Esophagus muscularis mucosa (tissue), 4 donors: ENCODE data around the gene ATRNL1. TPM values are rescaled to one million over a fixed set of nuclear protein-coding genes. Genes with fewer than 3 reads are reported as not detected.

Experiments
- DNase-seq: peaks from one replicate; pipeline ENCODE4 v3.0.0-alpha.2; 2017; ENCODE audit errors: extremely low spot score
- H3K27ac ChIP-seq, 4 donors: fragments of 200-600 bp; sonication (generic); replicated peaks in 1 of 4; 1 replicate in 3 of 4; 2 replicates in 1 of 4; pipeline ENCODE4 v1.5.1; 2016 to 2019; ENCODE audit warnings: mild to moderate bottlenecking in 1 of 4
- H3K27me3 ChIP-seq, 4 donors: fragments of 200-600 bp; sonication (generic); one replicate each; pipeline versions ENCODE4 v1.5.1 to v1.6.0; 2016 to 2019
- H3K36me3 ChIP-seq, 4 donors: fragments of 200-600 bp; sonication (generic); one replicate each; pipeline ENCODE4 v1.5.1; 2016 to 2019
- H3K4me1 ChIP-seq, 4 donors: fragments of 200-600 bp; sonication (generic); one replicate each; pipeline ENCODE4 v1.5.1; 2016 to 2019
- H3K4me3 ChIP-seq, 4 donors: fragments of 200-600 bp; sonication (generic); 1 replicate in 2 of 4; 2 replicates in 2 of 4; pipeline ENCODE4 v1.5.1; 2016 to 2019; ENCODE audit warnings: mild to moderate bottlenecking in 4 of 4, moderate library complexity in 1 of 4
- H3K9me3 ChIP-seq, 4 donors: fragments of 200-600 bp; sonication (generic); 1 replicate in 3 of 4; 2 replicates in 1 of 4; pipeline ENCODE4 v1.5.1; 2016 to 2019
- CTCF ChIP-seq, 3 experiments: fragments of 200-600 bp in 2 of 3; fragments of 450-650 bp in 1 of 3; sonication (generic) in 2 of 3; IDR thresholded peaks; one replicate each; pipeline ENCODE4 v1.5.1; 2017 to 2019; ENCODE audit warnings: antibody characterized with exemption in 3 of 3, mild to moderate bottlenecking in 2 of 3, moderate library complexity in 1 of 3
- EP300 ChIP-seq: sonication (generic); formaldehyde crosslinking; IDR thresholded peaks from one replicate; pipeline ENCODE4 v1.6.1; 2017; ENCODE audit warnings: antibody characterized with exemption
- POLR2A ChIP-seq: fragments of 450-650 bp; IDR thresholded peaks from one replicate; pipeline ENCODE4 v1.6.1; 2017; ENCODE audit warnings: antibody characterized with exemption, moderate library complexity, mild to moderate bottlenecking, low read depth
- POLR2AphosphoS5 ChIP-seq, 2 donors: sonication (generic); formaldehyde crosslinking; IDR thresholded peaks; one replicate each; pipeline ENCODE4 v1.6.1; 2017; ENCODE audit warnings: antibody characterized with exemption in 2 of 2
- WGBS: methylation state at CpG from one replicate; pipeline ENCODE4 v1.1.5; 2018; 5-methylcytosine and 5-hydroxymethylcytosine counted together
- intact Hi-C: fragments of 100-400 bp; cut with DNase I; formaldehyde crosslinking; loops from one replicate; pipeline ENCODE4 v1.15.1; 2023
- total RNA-seq, 4 donors: library from RNA; depleted of rRNA; stranded (reverse); fragments of >200 nt; gene quantifications; one replicate each; pipeline versions ENCODE4 v1.1.0 to v1.2.1, GENCODE V29; 2016

Gene ATRNL1
- total RNA-seq, 4 donors from 2014 or later = 5.0 to 18.0 (median 11.3) TPM

- WGBS = 79% methylated on average over 3 of the region's 4 CpGs
Measured at GRCh38 chr10:115696747-115697146, 603.6 kb downstream of the ATRNL1 start.

GRCh38 chr10:115706026-115706425 lies 612.9 kb downstream of the ATRNL1 start:
- intact Hi-C loops = loop anchor here (5.0 kb wide), 1 partner anchor 681 kb away; no protein-coding TSS in a partner anchor
- H3K9me3 ChIP-seq = no peaks in the 10 kb centered on the region

More at GRCh38 chr10:115696747-115697146, 603.6 kb downstream of the ATRNL1 start:
- TF ChIP-seq EP300 (no peak), POLR2AphosphoS5 (IDR thresholded peaks at IDR 0.05) (no peak), POLR2A (no peak), CTCF (IDR thresholded peaks at IDR 0.05) (no peak)
- intact Hi-C loops = no loop called here
- Histone ChIP-seq H3K4me3 (no peak overlapping the region), H3K27me3 (no peaks in the 10 kb centered on the region), H3K27ac (no peak overlapping the region), H3K9me3 (no peaks in the 10 kb centered on the region), H3K36me3 (no peaks in the 10 kb centered on the region), H3K4me1 (no peaks in the 10 kb centered on the region)
- DNase-seq = no peak

GRCh38 chr10:115706488-115707076 lies 613.4 kb downstream of the ATRNL1 start:
- no peaks in the 10 kb centered on the region for H3K27me3 ChIP-seq
- no peaks in the 10 kb centered on the region for H3K36me3 ChIP-seq
- intact Hi-C loops = loop anchor here (5.0 kb wide), 1 partner anchor 681 kb away; no protein-coding TSS in a partner anchor
- no peaks in the 10 kb centered on the region for H3K9me3 ChIP-seq
- WGBS = 63% methylated on average over 2 of the region's 2 CpGs
- no peak for DNase-seq
- H3K27ac ChIP-seq = no peak overlapping the region
- H3K4me3 ChIP-seq = no peak overlapping the region
- no peaks in the 10 kb centered on the region for H3K4me1 ChIP-seq
- peak in 2 of 3 experiments; percentile 41 to 44 for TF ChIP-seq CTCF (IDR thresholded peaks at IDR 0.05)
- TF ChIP-seq POLR2A = no peak

More at GRCh38 chr10:115706026-115706425, 612.9 kb downstream of the ATRNL1 start:
- H3K4me1 ChIP-seq = no peaks in the 10 kb centered on the region
- H3K27me3 ChIP-seq = no peaks in the 10 kb centered on the region
- H3K36me3 ChIP-seq = no peaks in the 10 kb centered on the region
- no peak for TF ChIP-seq POLR2AphosphoS5 (IDR thresholded peaks at IDR 0.05)
- no peak for TF ChIP-seq EP300
- TF ChIP-seq CTCF (IDR thresholded peaks at IDR 0.05) = no peak
- no peak for TF ChIP-seq POLR2A
- H3K27ac ChIP-seq = no peak overlapping the region
- DNase-seq = no peak
- no peak overlapping the region for H3K4me3 ChIP-seq

- 100% methylated on average over 1 of the region's 1 CpG for WGBS
Measured at GRCh38 chr10:115710136-115710535, 617.0 kb downstream of the ATRNL1 start.

More at GRCh38 chr10:115710136-115710535, 617.0 kb downstream of the ATRNL1 start:
- H3K9me3 ChIP-seq = no peaks in the 10 kb centered on the region
- intact Hi-C loops = loop anchor here (10.0 kb wide), 1 partner anchor 575 kb away; no protein-coding TSS in a partner anchor
- no peaks in the 10 kb centered on the region for H3K4me1 ChIP-seq
- H3K36me3 ChIP-seq = no peaks in the 10 kb centered on the region
- TF ChIP-seq POLR2A = no peak
- TF ChIP-seq CTCF (IDR thresholded peaks at IDR 0.05) = no peak
- no peak for TF ChIP-seq EP300
- no peak for TF ChIP-seq POLR2AphosphoS5 (IDR thresholded peaks at IDR 0.05)
- H3K4me3 ChIP-seq = no peak overlapping the region
- H3K27me3 ChIP-seq = no peaks in the 10 kb centered on the region
- no peak overlapping the region for H3K27ac ChIP-seq
- DNase-seq = no peak
